ENCODE measurements around the gene PARP1.
"Not testable (repeated sequence)": the region's sequence is repeated elsewhere in the genome, so short reads cannot be mapped to it uniquely, and the experiment has no call there.

PARP1 gene

GRCh38 chr1:226350519-226350865 lies 57.4 kb downstream of the PARP1 start:
- no peak for DNase-seq (ENCODE audit: low spot score)

GRCh38 chr1:226349801-226350518 lies 57.9 kb downstream of the PARP1 start:
- DNase-seq (ENCODE audit: low spot score): no peak

- DNase-seq (ENCODE audit: low spot score): no peak
Measured at GRCh38 chr1:226349081-226349480, 58.8 kb downstream of the PARP1 start.

- DNase-seq (ENCODE audit: low spot score): no peak
Measured at GRCh38 chr1:226344441-226345259, 63.2 kb downstream of the PARP1 start.

- DNase-seq (ENCODE audit: low spot score): no peak
Measured at GRCh38 chr1:226342656-226343055, 65.2 kb downstream of the PARP1 start.

- DNase-seq (ENCODE audit: low spot score): not testable (repeated sequence)
Measured at GRCh38 chr1:226340111-226340510, 67.8 kb downstream of the PARP1 start.

- no peak for DNase-seq (ENCODE audit: low spot score)
Measured at GRCh38 chr1:226337276-226337875, 70.5 kb downstream of the PARP1 start.

- no peak for DNase-seq (ENCODE audit: low spot score)
Measured at GRCh38 chr1:226335661-226336060, 72.2 kb downstream of the PARP1 start.

GRCh38 chr1:226332947-226333346 lies 74.9 kb downstream of the PARP1 start:
- DNase-seq (ENCODE audit: low spot score): no peak

GRCh38 chr1:226329237-226329636 lies 78.7 kb downstream of the PARP1 start:
- no peak for DNase-seq (ENCODE audit: low spot score)

GRCh38 chr1:226327761-226328162 lies 80.1 kb downstream of the PARP1 start:
- no peak for DNase-seq (ENCODE audit: low spot score)

- DNase-seq (ENCODE audit: low spot score): no peak
Measured at GRCh38 chr1:226325178-226325577, 82.7 kb downstream of the PARP1 start.

GRCh38 chr1:226324479-226324878 lies 83.4 kb downstream of the PARP1 start:
- no peak for DNase-seq (ENCODE audit: low spot score)

GRCh38 chr1:226322986-226323385 lies 84.9 kb downstream of the PARP1 start:
- DNase-seq (ENCODE audit: low spot score): no peak

GRCh38 chr1:226320930-226321329 lies 87.0 kb downstream of the PARP1 start:
- DNase-seq (ENCODE audit: low spot score): no peak

- no peak for DNase-seq (ENCODE audit: low spot score)
Measured at GRCh38 chr1:226318471-226318870, 89.4 kb downstream of the PARP1 start.

- DNase-seq (ENCODE audit: low spot score): no peak
Measured at GRCh38 chr1:226314055-226314454, 93.8 kb downstream of the PARP1 start.

- no peak for DNase-seq (ENCODE audit: low spot score)
Measured at GRCh38 chr1:226312065-226312464, 95.8 kb downstream of the PARP1 start.

- no peak for DNase-seq (ENCODE audit: low spot score)
Measured at GRCh38 chr1:226311376-226311775, 96.5 kb downstream of the PARP1 start.

All from globus pallidus (tissue), 1 donor.